Measurements from ENCODE around the gene SORCS3. TPM values are rescaled to one million over a fixed set of nuclear protein-coding genes. Genes with fewer than 3 reads are reported as not detected.

Gene SORCS3
- total RNA-seq, 1 experiment from 2014 or later = 0.18 TPM

- ChIA-PET CTCF (no interaction called here), POLR2A (no interaction called here)
- H3K27ac Mint-ChIP-seq (ENCODE audit: unreplicated experiment) = no peak overlapping the region
- no peaks in the 10 kb centered on the region for H3K4me1 Mint-ChIP-seq (ENCODE audit: low read depth, unreplicated experiment)
- intact Hi-C loops (cut with micrococcal nuclease; ENCODE audit: unreplicated experiment) = no loop called here
- H3K4me3 ChIP-seq (ENCODE audit: low read depth, low read length) = no peak overlapping the region
- H3K27me3 ChIP-seq (replicated peaks; ENCODE audit: control insufficient read depth, insufficient read depth, low read length) = no peaks in the 10 kb centered on the region
- H3K9me3 Mint-ChIP-seq (ENCODE audit: unreplicated experiment) = no peaks in the 10 kb centered on the region
- no peaks in the 10 kb centered on the region for H3K36me3 ChIP-seq (ENCODE audit: control insufficient read depth, insufficient read depth, low read length)
- no peaks in the 10 kb centered on the region for H3K4me1 ChIP-seq
- DNase-seq = no peak
- H3K4me3 Mint-ChIP-seq (ENCODE audit: unreplicated experiment) = no peak overlapping the region
- BruUV-seq (replicated peaks) = no TSS peak
- no peaks in the 10 kb centered on the region for H3K9me3 ChIP-seq
- no peak for TF ChIP-seq CTCF (IDR thresholded peaks at IDR 0.05; ENCODE audit: insufficient read depth in 1 of 2, low read depth in 1 of 2, low read length in 1 of 2, severe bottlenecking in 1 of 2, unreplicated experiment in 1 of 2)
- no peaks in the 10 kb centered on the region for H3K36me3 Mint-ChIP-seq (ENCODE audit: insufficient read depth, unreplicated experiment)
- H3K27me3 Mint-ChIP-seq (ENCODE audit: insufficient read depth, unreplicated experiment) = peaks cover 8% of the 10 kb centered on the region
Measured at GRCh38 chr10:104744052-104744451, 103.0 kb downstream of the SORCS3 start.

- BruUV-seq (replicated peaks) = no TSS peak
- no peak overlapping the region for H3K27ac Mint-ChIP-seq (ENCODE audit: unreplicated experiment)
- no peaks in the 10 kb centered on the region for H3K9me3 ChIP-seq
- POLR2A ChIA-PET = no interaction called here
- H3K4me1 ChIP-seq = no peaks in the 10 kb centered on the region
- H3K27me3 Mint-ChIP-seq (ENCODE audit: insufficient read depth, unreplicated experiment) = peaks cover 7% of the 10 kb centered on the region
- no peaks in the 10 kb centered on the region for H3K36me3 Mint-ChIP-seq (ENCODE audit: insufficient read depth, unreplicated experiment)
- H3K9me3 Mint-ChIP-seq (ENCODE audit: unreplicated experiment) = no peaks in the 10 kb centered on the region
- no peak overlapping the region for H3K4me3 Mint-ChIP-seq (ENCODE audit: unreplicated experiment)
- H3K36me3 ChIP-seq (ENCODE audit: control insufficient read depth, insufficient read depth, low read length) = no peaks in the 10 kb centered on the region
- H3K4me3 ChIP-seq (ENCODE audit: low read depth, low read length) = no peak overlapping the region
- intact Hi-C loops (cut with micrococcal nuclease; ENCODE audit: unreplicated experiment) = no loop called here
- peak in 1 of 2 experiments; percentile 4 for DNase-seq
- CTCF ChIA-PET = no interaction called here
- no peaks in the 10 kb centered on the region for H3K27me3 ChIP-seq (replicated peaks; ENCODE audit: control insufficient read depth, insufficient read depth, low read length)
- no peaks in the 10 kb centered on the region for H3K4me1 Mint-ChIP-seq (ENCODE audit: low read depth, unreplicated experiment)
- no peak for TF ChIP-seq CTCF (IDR thresholded peaks at IDR 0.05; ENCODE audit: insufficient read depth in 1 of 2, low read depth in 1 of 2, low read length in 1 of 2, severe bottlenecking in 1 of 2, unreplicated experiment in 1 of 2)
Measured at GRCh38 chr10:104750291-104750690, 109.2 kb downstream of the SORCS3 start.

- Histone ChIP-seq H3K27me3 (replicated peaks; ENCODE audit: control insufficient read depth, insufficient read depth, low read length) (no peaks in the 10 kb centered on the region), H3K4me3 (ENCODE audit: low read depth, low read length) (no peak overlapping the region), H3K36me3 (ENCODE audit: control insufficient read depth, insufficient read depth, low read length) (no peaks in the 10 kb centered on the region), H3K4me1 (no peaks in the 10 kb centered on the region), H3K9me3 (no peaks in the 10 kb centered on the region)
- Mint-ChIP-seq H3K4me1 (ENCODE audit: low read depth, unreplicated experiment) (no peaks in the 10 kb centered on the region), H3K27me3 (ENCODE audit: insufficient read depth, unreplicated experiment) (peaks cover 13% of the 10 kb centered on the region), H3K27ac (ENCODE audit: unreplicated experiment) (no peak overlapping the region), H3K4me3 (ENCODE audit: unreplicated experiment) (no peak overlapping the region), H3K9me3 (ENCODE audit: unreplicated experiment) (no peaks in the 10 kb centered on the region), H3K36me3 (ENCODE audit: insufficient read depth, unreplicated experiment) (no peaks in the 10 kb centered on the region)
- BruUV-seq (replicated peaks) = no TSS peak
- intact Hi-C loops (cut with micrococcal nuclease; ENCODE audit: unreplicated experiment) = no loop called here
- ChIA-PET CTCF (no interaction called here), POLR2A (no interaction called here)
- no peak for DNase-seq
- no peak for TF ChIP-seq CTCF (IDR thresholded peaks at IDR 0.05; ENCODE audit: insufficient read depth in 1 of 2, low read depth in 1 of 2, low read length in 1 of 2, severe bottlenecking in 1 of 2, unreplicated experiment in 1 of 2)
Measured at GRCh38 chr10:104762793-104763192, 121.7 kb downstream of the SORCS3 start.

Data from Caco-2 (cell line).